ENCODE results near the gene IFT172. TPM values are rescaled to one million over a fixed set of nuclear protein-coding genes. Genes with fewer than 3 reads are reported as not detected.
"Not testable (repeated sequence)": the region's sequence is repeated elsewhere in the genome, so short reads cannot be mapped to it uniquely, and the experiment has no call there.

The IFT172 gene, protein sequence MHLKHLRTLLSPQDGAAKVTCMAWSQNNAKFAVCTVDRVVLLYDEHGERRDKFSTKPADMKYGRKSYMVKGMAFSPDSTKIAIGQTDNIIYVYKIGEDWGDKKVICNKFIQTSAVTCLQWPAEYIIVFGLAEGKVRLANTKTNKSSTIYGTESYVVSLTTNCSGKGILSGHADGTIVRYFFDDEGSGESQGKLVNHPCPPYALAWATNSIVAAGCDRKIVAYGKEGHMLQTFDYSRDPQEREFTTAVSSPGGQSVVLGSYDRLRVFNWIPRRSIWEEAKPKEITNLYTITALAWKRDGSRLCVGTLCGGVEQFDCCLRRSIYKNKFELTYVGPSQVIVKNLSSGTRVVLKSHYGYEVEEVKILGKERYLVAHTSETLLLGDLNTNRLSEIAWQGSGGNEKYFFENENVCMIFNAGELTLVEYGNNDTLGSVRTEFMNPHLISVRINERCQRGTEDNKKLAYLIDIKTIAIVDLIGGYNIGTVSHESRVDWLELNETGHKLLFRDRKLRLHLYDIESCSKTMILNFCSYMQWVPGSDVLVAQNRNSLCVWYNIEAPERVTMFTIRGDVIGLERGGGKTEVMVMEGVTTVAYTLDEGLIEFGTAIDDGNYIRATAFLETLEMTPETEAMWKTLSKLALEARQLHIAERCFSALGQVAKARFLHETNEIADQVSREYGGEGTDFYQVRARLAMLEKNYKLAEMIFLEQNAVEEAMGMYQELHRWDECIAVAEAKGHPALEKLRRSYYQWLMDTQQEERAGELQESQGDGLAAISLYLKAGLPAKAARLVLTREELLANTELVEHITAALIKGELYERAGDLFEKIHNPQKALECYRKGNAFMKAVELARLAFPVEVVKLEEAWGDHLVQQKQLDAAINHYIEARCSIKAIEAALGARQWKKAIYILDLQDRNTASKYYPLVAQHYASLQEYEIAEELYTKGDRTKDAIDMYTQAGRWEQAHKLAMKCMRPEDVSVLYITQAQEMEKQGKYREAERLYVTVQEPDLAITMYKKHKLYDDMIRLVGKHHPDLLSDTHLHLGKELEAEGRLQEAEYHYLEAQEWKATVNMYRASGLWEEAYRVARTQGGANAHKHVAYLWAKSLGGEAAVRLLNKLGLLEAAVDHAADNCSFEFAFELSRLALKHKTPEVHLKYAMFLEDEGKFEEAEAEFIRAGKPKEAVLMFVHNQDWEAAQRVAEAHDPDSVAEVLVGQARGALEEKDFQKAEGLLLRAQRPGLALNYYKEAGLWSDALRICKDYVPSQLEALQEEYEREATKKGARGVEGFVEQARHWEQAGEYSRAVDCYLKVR (N-terminal part only)
- total RNA-seq: 10 to 100 TPM; 15.8 to 23.4 TPM
- long read RNA-seq, donor 1, full-length matches to known transcripts: 1 of 4 reads
- long read RNA-seq, donor 1, partial matches to known transcripts: 2 of 4 reads
- long read RNA-seq, donor 1, other reads (novel, unspliced or antisense): 1 of 4 reads
- long read RNA-seq, donor 2, partial matches to known transcripts: 0 of 4 reads
- long read RNA-seq, donor 2, other reads (novel, unspliced or antisense): 3 of 4 reads

DNA sequence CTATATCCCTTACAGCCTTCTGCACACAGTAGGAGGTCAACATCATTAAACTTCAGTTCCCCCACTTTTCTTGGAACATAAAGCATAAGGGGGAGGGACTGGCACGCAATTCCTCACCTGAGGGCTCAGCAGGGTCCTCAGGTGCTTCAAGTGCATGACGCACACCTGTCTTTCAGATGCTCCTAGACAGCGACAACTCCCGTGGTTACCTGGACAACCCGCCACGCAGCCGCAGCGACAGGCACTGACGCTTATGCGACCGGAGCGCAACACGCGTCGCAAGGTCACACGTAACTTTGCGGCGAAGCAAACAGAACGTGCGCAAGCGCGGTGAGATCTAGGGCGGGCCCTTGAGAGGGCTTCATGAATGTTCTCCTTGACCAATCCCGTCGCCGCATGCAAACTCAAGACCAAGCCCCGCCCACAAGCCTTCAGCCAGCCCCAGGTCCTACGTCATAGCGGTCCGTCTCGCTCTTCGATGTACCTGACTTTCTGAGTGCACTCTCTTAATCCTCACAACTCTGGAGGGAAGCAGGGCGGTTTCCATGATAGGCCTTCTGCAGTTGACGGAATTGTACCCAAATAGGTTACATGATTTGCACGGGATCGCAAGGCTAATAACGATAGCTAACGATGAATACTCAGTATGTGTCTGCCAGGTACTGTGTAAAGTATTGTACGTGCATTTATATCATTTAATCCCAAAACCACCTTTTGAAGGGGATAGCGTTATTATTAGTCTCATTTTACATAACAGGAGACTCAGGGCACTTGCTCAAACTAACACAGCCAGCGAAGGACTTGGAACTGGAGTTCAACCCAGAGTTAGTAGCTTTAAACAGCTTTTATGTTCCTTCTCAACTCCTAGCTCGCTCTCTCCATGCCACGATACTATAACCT lies at the start of gene IFT172:
TSS of gene IFT172 (minus strand) at position 246 of the 900 bp plus-strand sequence. CDS start at position 156, 90 bp downstream.
- intact Hi-C loops (cut with DNase I): loop anchor here in 1 of 2 donors (10.0 kb wide), 1 partner anchor 95 kb away; the partner anchor contains the start of gene ZNF512
- DNase-seq (ENCODE audit: low spot score): peak; percentile 99

DNA sequence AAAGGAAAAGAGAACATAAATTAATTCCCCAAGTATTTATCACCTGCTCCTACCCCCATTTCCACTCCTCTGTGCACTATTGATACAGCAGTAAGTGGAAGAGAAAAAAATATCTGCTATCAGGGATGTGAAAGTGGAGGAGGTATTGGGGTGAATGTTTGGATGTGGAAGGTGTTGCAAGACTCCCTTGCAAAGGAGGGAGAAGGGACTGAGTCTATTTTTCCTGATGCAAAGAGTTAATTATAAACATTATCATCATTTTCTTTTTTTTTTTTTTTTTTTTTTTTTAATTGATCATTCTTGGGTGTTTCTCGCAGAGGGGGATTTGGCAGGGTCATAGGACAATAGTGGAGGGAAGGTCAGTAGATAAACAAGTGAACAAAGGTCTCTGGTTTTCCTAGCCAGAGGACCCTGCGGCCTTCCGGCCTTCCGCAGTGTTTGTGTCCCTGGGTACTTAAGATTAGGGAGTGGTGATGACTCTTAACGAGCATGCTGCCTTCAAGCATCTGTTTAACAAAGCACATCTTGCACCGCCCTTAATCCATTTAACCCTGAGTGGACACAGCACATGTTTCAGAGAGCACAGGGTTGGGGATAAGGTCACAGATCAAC lies 49.4 kb upstream of the IFT172 start:
- DNase-seq (ENCODE audit: low spot score); intact Hi-C loops (cut with DNase I): not testable (repeated sequence)

DNA sequence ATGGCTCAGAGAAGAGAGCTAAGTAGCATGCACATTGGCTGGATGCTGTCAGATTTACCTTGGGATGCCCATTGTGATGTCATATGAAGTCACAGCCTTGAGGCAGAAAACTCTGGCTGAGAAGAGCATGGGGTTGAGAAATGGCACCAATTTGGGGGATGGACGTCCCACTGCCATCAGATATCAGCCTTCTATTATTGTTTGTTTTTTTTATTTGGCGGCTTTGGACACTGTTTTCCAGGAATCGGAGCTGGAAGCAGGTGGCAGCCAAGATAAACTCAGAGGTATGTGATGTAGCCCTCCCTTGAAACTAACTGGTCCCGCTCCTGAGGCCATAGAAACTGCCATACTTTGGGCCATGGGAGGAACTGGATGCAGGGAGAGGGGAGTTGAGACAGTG lies 47.7 kb upstream of the IFT172 start:
- no peak for DNase-seq (ENCODE audit: low spot score)
- intact Hi-C loops (cut with DNase I): no loop called here

DNA sequence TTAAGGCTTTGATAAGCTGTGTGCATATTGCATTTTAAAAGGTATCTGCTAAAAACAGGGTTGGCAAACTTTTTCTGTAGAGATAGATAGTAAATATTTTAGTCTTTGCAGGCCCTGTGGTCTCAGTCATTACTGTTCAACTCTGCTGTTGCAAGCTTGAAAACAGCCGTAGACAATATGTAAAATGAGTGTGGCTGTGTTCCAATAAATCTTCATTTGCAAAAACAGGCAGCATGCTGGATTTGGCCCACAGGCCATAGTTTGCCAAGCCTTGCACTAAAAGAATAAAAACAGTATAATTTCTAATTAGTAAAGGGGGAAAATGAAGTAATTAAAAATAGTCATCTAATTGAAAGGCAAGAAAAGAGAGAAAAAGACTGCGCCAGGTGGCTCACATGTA lies 42.4 kb upstream of the IFT172 start:
- no peak for DNase-seq (ENCODE audit: low spot score)
- intact Hi-C loops (cut with DNase I): no loop called here

DNA sequence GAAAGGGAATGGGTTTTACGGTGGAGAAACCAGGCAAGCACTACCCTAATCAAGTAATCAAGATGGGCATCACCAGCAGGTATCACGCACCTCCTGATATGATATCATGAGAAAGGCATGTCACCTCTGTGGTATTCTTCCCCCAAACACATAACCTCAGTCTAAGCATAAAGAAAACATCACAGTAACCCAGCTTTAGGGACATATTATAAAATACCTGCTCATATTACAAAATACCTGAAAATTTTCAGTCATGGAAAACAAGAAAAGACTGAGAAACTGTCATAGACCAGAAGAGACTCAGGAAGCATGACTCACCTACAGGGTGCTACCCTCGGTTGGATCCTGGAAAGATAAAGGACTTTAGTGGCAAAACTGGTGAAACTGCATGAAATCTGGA lies 37.6 kb upstream of the IFT172 start:
- DNase-seq (ENCODE audit: low spot score): no peak
- intact Hi-C loops (cut with DNase I): loop anchor here in 1 of 2 donors (5.0 kb wide), 1 partner anchor 610 kb away; no protein-coding TSS in a partner anchor

DNA sequence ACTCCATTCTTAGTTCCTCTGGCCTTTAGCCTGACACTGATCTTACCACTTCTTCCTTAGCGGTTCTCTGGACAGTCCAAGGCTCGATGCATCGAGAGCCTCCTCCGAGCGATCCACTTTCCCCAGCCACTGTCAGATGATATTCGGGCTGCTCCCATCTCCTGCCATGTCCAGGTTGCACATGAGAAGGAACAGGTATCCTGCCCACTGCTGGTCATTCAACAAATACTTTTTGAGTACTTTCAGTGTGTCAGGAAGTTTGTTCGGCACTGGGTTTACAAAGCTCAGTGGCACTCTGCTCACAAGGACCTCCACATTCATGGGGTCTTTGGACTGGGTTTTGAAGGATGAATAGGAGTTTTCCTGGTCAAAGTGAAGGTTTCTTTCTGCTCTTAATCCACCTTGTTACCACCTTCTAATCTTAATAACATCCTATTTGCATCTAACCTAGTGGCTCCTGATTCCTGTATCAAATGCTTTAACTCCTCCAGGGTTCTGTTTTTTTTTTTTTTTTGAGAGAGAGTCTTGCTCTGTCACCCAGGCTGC lies 32.9 kb upstream of the IFT172 start:
- intact Hi-C loops (cut with DNase I): no loop called here

DNA sequence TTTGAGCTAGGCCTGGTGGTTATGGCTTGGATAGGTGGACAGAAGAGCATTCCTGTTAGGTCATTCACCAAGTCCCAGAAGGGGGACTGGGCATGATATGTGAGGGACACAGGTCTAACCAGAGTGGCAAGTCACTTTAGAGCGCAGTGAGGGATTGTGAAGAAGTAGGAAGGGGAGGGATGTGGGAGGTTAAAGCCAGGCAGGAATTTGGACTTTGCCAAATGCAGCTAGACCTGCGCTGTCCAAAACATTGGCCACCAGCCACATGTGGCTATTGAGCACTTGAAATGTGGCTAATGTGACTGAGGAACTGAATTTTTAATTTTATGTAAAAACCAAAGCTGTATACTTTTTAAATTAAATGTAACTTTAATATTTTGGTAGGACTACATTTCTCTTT lies 30.8 kb upstream of the IFT172 start:
- no peak for DNase-seq (ENCODE audit: low spot score)
- intact Hi-C loops (cut with DNase I): no loop called here

More for the DNA sequence above, 32.9 kb upstream of the IFT172 start:
- DNase-seq (ENCODE audit: low spot score): no peak

DNA sequence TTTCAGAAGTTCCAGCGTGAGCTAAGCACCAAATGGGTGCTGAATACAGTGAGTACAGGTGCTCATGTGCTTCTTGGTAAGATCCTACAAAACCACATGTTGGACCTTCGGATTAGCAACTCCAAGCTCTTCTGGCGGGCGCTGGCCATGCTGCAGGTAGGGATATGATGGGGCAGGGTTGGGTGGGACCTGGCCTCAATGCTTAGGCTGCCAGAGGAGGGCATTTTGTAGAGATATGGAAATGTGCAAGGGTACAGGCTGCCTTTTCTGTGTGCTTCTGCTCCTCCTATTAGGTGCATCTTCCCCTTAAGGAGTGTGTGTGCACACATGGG lies 29.2 kb upstream of the IFT172 start:
- no peak for DNase-seq (ENCODE audit: low spot score)
- intact Hi-C loops (cut with DNase I): no loop called here

DNA sequence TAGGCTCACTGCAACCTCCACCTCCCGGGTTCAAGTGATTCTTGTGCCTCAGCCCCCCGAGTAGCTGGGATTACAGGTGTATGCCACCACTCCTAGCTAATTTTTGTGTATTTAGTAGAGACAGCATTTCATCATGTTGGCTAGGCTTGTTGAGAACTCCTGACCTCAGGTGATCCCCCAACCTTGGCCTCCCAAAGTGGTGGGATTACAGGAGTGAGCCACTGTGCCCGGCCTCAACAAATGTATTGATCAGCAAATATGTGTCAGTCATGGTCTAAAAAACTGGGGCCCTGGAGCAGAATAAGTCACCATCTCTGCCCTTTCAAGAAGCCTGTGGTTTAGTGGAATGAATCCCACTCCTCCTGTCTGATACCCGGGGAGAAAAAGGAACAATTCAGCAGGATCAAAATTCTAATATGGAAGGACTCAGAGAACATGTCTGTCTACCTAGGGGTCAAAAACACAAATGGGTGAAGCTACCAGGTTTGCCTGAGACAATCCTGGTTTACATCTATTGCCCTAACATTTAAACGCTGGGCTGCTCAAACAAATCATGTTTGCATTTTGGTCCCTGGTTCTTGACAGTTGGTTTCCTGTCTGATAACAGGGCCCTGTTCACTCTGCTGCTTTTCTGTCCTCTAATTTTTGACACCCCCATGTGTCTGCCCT lies 28.7 kb upstream of the IFT172 start:
- intact Hi-C loops (cut with DNase I): no loop called here
- DNase-seq (ENCODE audit: low spot score): no peak

DNA sequence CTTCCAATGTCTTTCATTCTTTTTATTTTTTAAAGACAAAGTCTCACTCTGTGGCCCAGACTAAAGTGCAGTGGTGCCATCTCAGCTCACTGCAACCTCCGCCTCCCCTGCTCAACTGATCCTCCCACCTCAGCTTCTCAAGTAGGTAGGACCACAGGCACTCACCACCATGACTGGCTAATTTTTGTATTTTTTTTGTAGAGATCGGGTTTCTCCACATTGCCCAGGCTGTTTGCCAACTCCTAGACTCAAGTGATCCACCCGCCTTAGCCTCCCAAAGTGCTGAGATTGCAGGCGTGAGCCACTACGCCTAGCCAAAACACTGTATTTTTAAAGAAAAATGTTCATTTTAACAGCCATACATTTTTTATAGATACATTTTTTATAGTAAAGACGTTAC lies 19.8 kb upstream of the IFT172 start:
- intact Hi-C loops (cut with DNase I): no loop called here
- no peak for DNase-seq (ENCODE audit: low spot score)

DNA sequence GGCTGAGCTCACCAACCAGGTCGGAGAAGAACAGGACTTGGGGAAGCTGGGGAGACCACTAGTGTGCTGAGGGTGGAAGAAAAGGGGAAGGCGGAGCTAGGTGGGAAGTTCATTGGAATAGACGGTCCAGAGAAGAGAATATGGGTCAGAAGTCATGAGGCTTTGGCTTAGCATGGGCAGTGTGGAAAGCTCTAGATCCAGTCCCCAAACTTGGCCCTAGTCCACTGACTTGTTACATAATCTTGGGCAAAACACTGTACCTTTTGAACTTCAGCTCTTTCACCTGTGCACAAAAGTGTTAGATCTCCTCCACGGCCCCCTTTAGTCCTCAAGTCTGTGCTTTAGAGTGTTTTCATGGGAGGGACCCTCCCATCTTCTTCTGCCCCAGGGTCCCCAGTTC lies 17.8 kb upstream of the IFT172 start:
- DNase-seq (ENCODE audit: low spot score): no peak
- intact Hi-C loops (cut with DNase I): no loop called here

DNA sequence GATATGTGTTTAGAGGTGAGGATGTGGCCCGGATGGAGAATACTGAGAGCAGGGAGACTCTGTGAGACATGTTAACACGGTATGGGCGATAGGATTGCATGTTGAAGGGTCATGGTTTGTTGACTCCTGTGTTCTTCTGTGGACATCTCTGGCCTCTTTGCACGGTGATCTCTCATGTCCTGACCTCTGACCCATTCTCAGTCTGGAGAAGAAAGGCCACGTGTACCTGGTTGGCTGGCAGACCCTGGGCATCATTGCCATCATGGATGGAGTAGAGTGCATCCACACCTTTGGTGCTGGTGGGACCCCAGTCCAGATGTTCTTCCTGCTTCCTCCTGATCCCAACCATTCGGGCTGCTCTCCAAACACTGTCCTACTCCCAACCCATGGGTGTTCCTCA lies 17.0 kb upstream of the IFT172 start:
- intact Hi-C loops (cut with DNase I): no loop called here

DNA sequence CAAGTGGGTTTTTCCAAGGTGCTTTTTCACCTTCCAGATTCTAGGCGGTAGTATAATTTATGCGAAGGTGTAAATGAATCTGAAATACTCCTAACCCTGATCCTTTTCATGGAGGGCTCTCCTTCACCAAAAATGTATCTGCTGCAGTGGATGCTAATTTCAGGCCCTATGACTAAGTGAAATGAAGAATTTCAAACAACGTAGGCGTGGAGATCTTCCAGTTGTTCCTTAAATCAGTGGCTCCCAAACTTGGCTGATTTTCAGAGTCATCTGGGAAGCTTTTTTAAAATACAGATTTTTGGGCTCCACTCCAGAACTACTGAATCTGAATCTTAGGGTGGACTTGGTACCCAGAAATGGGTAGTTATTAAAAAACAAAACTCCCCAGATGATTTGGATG lies 12.6 kb upstream of the IFT172 start:
- intact Hi-C loops (cut with DNase I): no loop called here
- DNase-seq (ENCODE audit: low spot score): no peak

More for the DNA sequence above, 17.0 kb upstream of the IFT172 start:
- no peak for DNase-seq (ENCODE audit: low spot score)

DNA sequence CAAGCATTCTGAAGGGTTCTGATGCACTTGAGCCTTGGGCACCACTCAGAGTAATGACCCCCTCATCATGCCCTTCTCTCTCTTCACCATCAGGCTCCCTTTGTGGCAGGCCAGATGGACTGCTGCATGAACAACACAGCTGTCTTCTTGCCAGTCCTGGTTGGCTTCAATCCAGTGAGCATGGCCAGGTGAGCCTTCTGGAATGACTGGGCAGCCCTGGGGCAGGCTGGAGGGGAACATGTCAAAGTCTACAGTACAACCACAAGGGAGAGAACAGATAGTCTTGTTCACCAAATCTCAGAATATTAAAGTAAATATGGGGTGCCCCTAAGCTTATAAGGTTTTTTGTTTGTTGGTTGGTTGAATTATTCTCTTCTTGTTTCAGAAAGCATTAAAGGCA lies 11.5 kb upstream of the IFT172 start:
- intact Hi-C loops (cut with DNase I): no loop called here
- DNase-seq (ENCODE audit: low spot score): no peak

DNA sequence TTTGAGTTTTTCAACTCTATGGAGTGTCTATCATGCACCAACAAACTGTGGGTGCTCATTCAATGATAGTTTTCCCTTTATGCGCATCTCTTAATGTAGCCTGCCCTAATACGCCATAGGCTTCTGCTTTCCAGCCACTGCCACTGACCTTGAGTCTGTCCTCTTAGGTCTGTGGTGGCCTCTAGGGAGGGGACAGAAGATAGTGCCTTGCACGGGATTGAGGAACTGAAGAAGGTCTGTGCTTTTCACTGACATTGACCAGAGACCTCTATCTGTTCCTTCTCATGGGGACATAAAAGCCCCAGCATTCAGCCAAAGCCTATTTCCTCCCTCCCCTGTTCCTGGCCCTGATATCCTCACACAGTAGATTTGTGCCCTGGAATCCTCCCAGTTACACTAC lies 9.4 kb upstream of the IFT172 start:
- intact Hi-C loops (cut with DNase I): loop anchor here in 1 of 2 donors (10.0 kb wide), 1 partner anchor 86 kb away; the partner anchor contains the start of gene ZNF512
- DNase-seq (ENCODE audit: low spot score): no peak

DNA sequence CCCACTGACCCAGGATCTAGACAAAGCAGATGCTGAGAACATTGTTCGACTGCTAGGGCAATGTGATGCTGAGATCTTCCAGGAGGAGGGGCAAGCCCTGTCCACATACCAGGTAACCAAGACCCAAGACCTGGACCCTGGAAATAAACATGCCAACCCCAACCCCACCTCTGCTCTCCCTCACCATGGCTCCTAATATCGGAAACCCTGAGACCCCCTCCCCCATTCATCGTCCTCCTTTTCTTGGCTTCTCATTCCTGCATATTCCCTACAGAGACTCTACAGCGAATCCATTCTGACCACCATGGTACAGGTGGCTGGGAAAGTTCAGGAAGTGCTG lies 7.7 kb upstream of the IFT172 start:
- intact Hi-C loops (cut with DNase I): loop anchor here in 1 of 2 donors (10.0 kb wide), 1 partner anchor 88 kb away; the partner anchor contains the start of gene ZNF512
- no peak for DNase-seq (ENCODE audit: low spot score)
